Nucleus accumbens (tissue), 56 donors: Measurements from ENCODE around the gene BCL2L15.

Experiments used
- DNase-seq, 56 donors: peaks; one replicate each; lab custom pipeline; 2025; lab: John Stamatoyannopoulos, UW

BCL2L15 gene

GRCh38 chr1:113912594-113913311 is 25.4 kb upstream of the BCL2L15 start:
- peak in 15 of 56 donors; percentile 1 to 35 (median 7) for DNase-seq

GRCh38 chr1:113905435-113905861 is 18.1 kb upstream of the BCL2L15 start:
- peak in 4 of 56 donors; percentile 19 to 58 (median 48) for DNase-seq

- peak; percentile 76 to 99 (median 98) for DNase-seq
Measured at GRCh38 chr1:113904674-113905434, 17.5 kb upstream of the BCL2L15 start, which contains the start of the genes AP4B1 and DCLRE1B. TSS of gene AP4B1 (minus strand) at chr1:113904799. CDS start at chr1:113904717, 82 bp downstream. TSS of gene DCLRE1B (plus strand) at chr1:113905326. CDS start at chr1:113905587, 261 bp downstream.

- DNase-seq, result peak in 12 of 56 donors; percentile 16 to 84 (median 56)
Measured at GRCh38 chr1:113904293-113904673, 16.9 kb upstream of the BCL2L15 start.

- peak in 4 of 56 donors; percentile 10 to 42 (median 28) for DNase-seq
Measured at GRCh38 chr1:113903501-113904292, 16.3 kb upstream of the BCL2L15 start.

- no peak for DNase-seq
Measured at GRCh38 chr1:113901191-113901590, 13.8 kb upstream of the BCL2L15 start.

- DNase-seq, result no peak
Measured at GRCh38 chr1:113899111-113899510, 11.7 kb upstream of the BCL2L15 start.

GRCh38 chr1:113898241-113898814 is 10.9 kb upstream of the BCL2L15 start:
- DNase-seq, result no peak

GRCh38 chr1:113895961-113896360 is 8.6 kb upstream of the BCL2L15 start:
- no peak for DNase-seq

GRCh38 chr1:113895098-113895497 is 7.7 kb upstream of the BCL2L15 start:
- no peak for DNase-seq

- no peak for DNase-seq
Measured at GRCh38 chr1:113893267-113893666, 5.9 kb upstream of the BCL2L15 start.

- DNase-seq, result no peak
Measured at GRCh38 chr1:113891631-113892220, 4.3 kb upstream of the BCL2L15 start.

GRCh38 chr1:113890816-113891215 is 3.4 kb upstream of the BCL2L15 start:
- DNase-seq, result no peak

- DNase-seq, result no peak
Measured at GRCh38 chr1:113886417-113887401, 672 bp downstream of the BCL2L15 start.

- DNase-seq, result no peak
Measured at GRCh38 chr1:113881661-113882060, 5.7 kb downstream of the BCL2L15 start.

GRCh38 chr1:113879739-113880038 is 7.7 kb downstream of the BCL2L15 start:
- DNase-seq, result no peak

- no peak for DNase-seq
Measured at GRCh38 chr1:113876176-113876575, 11.2 kb downstream of the BCL2L15 start.

GRCh38 chr1:113875714-113876113 is 11.7 kb downstream of the BCL2L15 start:
- DNase-seq, result no peak
